Esophagus muscularis mucosa (tissue), 4 donors: ENCODE data around the gene DOCK8. TPM values are rescaled to one million over a fixed set of nuclear protein-coding genes. Genes with fewer than 3 reads are reported as not detected.

Experiments
- DNase-seq: peaks from one replicate; pipeline ENCODE4 v3.0.0-alpha.2; 2017; ENCODE audit errors: extremely low spot score
- H3K27ac ChIP-seq, 4 donors: fragments of 200-600 bp; sonication (generic); replicated peaks in 1 of 4; 1 replicate in 3 of 4; 2 replicates in 1 of 4; pipeline ENCODE4 v1.5.1; 2016 to 2019; ENCODE audit warnings: mild to moderate bottlenecking in 1 of 4
- H3K27me3 ChIP-seq, 4 donors: fragments of 200-600 bp; sonication (generic); one replicate each; pipeline versions ENCODE4 v1.5.1 to v1.6.0; 2016 to 2019
- H3K36me3 ChIP-seq, 4 donors: fragments of 200-600 bp; sonication (generic); one replicate each; pipeline ENCODE4 v1.5.1; 2016 to 2019
- H3K4me1 ChIP-seq, 4 donors: fragments of 200-600 bp; sonication (generic); one replicate each; pipeline ENCODE4 v1.5.1; 2016 to 2019
- H3K4me3 ChIP-seq, 4 donors: fragments of 200-600 bp; sonication (generic); 1 replicate in 2 of 4; 2 replicates in 2 of 4; pipeline ENCODE4 v1.5.1; 2016 to 2019; ENCODE audit warnings: mild to moderate bottlenecking in 4 of 4, moderate library complexity in 1 of 4
- H3K9me3 ChIP-seq, 4 donors: fragments of 200-600 bp; sonication (generic); 1 replicate in 3 of 4; 2 replicates in 1 of 4; pipeline ENCODE4 v1.5.1; 2016 to 2019
- CTCF ChIP-seq, 3 experiments: fragments of 200-600 bp in 2 of 3; fragments of 450-650 bp in 1 of 3; sonication (generic) in 2 of 3; IDR thresholded peaks; one replicate each; pipeline ENCODE4 v1.5.1; 2017 to 2019; ENCODE audit warnings: antibody characterized with exemption in 3 of 3, mild to moderate bottlenecking in 2 of 3, moderate library complexity in 1 of 3
- EP300 ChIP-seq: sonication (generic); formaldehyde crosslinking; IDR thresholded peaks from one replicate; pipeline ENCODE4 v1.6.1; 2017; ENCODE audit warnings: antibody characterized with exemption
- POLR2A ChIP-seq: fragments of 450-650 bp; IDR thresholded peaks from one replicate; pipeline ENCODE4 v1.6.1; 2017; ENCODE audit warnings: antibody characterized with exemption, moderate library complexity, mild to moderate bottlenecking, low read depth
- POLR2AphosphoS5 ChIP-seq, 2 donors: sonication (generic); formaldehyde crosslinking; IDR thresholded peaks; one replicate each; pipeline ENCODE4 v1.6.1; 2017; ENCODE audit warnings: antibody characterized with exemption in 2 of 2
- WGBS: methylation state at CpG from one replicate; pipeline ENCODE4 v1.1.5; 2018; 5-methylcytosine and 5-hydroxymethylcytosine counted together
- intact Hi-C: fragments of 100-400 bp; cut with DNase I; formaldehyde crosslinking; loops from one replicate; pipeline ENCODE4 v1.15.1; 2023
- total RNA-seq, 4 donors: library from RNA; depleted of rRNA; stranded (reverse); fragments of >200 nt; gene quantifications; one replicate each; pipeline versions ENCODE4 v1.1.0 to v1.2.1, GENCODE V29; 2016

DOCK8 gene
- total RNA-seq, 4 donors from 2014 or later: 45.1 to 72.8 (median 48.8) TPM

GRCh38 chr9:471320-471719, 256.7 kb downstream of the DOCK8 start:
- H3K4me3 ChIP-seq: peak overlapping the region in 1 of 4 donors; percentile 63
- DNase-seq: no peak
- TF ChIP-seq POLR2A (no peak), CTCF (IDR thresholded peaks at IDR 0.05) (no peak), EP300 (no peak), POLR2AphosphoS5 (IDR thresholded peaks at IDR 0.05) (no peak)
- WGBS: 91% methylated on average over 4 of the region's 4 CpGs
- peaks cover 10 to 25% (median 21%) of the 10 kb centered on the region in 4 donors for H3K4me1 ChIP-seq
- intact Hi-C loops: loop anchor here (10.0 kb wide), 1 partner anchor 333 kb away; no protein-coding TSS in a partner anchor
- H3K9me3 ChIP-seq: no peaks in the 10 kb centered on the region
- no peaks in the 10 kb centered on the region for H3K36me3 ChIP-seq
- no peaks in the 10 kb centered on the region for H3K27me3 ChIP-seq
- H3K27ac ChIP-seq: no peak overlapping the region

GRCh38 chr9:472479-473075, 257.9 kb downstream of the DOCK8 start:
- 89% methylated on average over 7 of the region's 7 CpGs for WGBS
- TF ChIP-seq POLR2AphosphoS5 (IDR thresholded peaks at IDR 0.05) (no peak), POLR2A (no peak), CTCF (IDR thresholded peaks at IDR 0.05) (no peak), EP300 (no peak)
- H3K27ac ChIP-seq: no peak overlapping the region
- H3K4me3 ChIP-seq: no peak overlapping the region
- H3K27me3 ChIP-seq: no peaks in the 10 kb centered on the region
- intact Hi-C loops: loop anchor here (10.0 kb wide), 1 partner anchor 332 kb away; no protein-coding TSS in a partner anchor
- H3K4me1 ChIP-seq: peaks cover 10 to 25% (median 21%) of the 10 kb centered on the region in 4 donors
- no peak for DNase-seq
- no peaks in the 10 kb centered on the region for H3K9me3 ChIP-seq
- no peaks in the 10 kb centered on the region for H3K36me3 ChIP-seq

GRCh38 chr9:477193-477592, 262.5 kb downstream of the DOCK8 start:
- no peaks in the 10 kb centered on the region for H3K36me3 ChIP-seq
- no peaks in the 10 kb centered on the region for H3K4me1 ChIP-seq
- intact Hi-C loops: loop anchor here (10.0 kb wide), 1 partner anchor 328 kb away; no protein-coding TSS in a partner anchor
- no peak overlapping the region for H3K4me3 ChIP-seq
- TF ChIP-seq POLR2AphosphoS5 (IDR thresholded peaks at IDR 0.05) (no peak), CTCF (IDR thresholded peaks at IDR 0.05) (no peak), POLR2A (no peak), EP300 (no peak)
- no peaks in the 10 kb centered on the region for H3K27me3 ChIP-seq
- no peak overlapping the region for H3K27ac ChIP-seq
- no peak for DNase-seq
- no peaks in the 10 kb centered on the region for H3K9me3 ChIP-seq

GRCh38 chr9:479304-479970, 264.8 kb downstream of the DOCK8 start:
- no peak overlapping the region for H3K27ac ChIP-seq
- TF ChIP-seq EP300 (no peak), POLR2A (no peak), POLR2AphosphoS5 (IDR thresholded peaks at IDR 0.05) (no peak), CTCF (IDR thresholded peaks at IDR 0.05) (no peak)
- H3K9me3 ChIP-seq: no peaks in the 10 kb centered on the region
- H3K27me3 ChIP-seq: no peaks in the 10 kb centered on the region
- H3K4me3 ChIP-seq: no peak overlapping the region
- no peak for DNase-seq
- no peaks in the 10 kb centered on the region for H3K4me1 ChIP-seq
- intact Hi-C loops: loop anchor here (10.0 kb wide), 1 partner anchor 325 kb away; no protein-coding TSS in a partner anchor
- WGBS: 71% methylated on average over 4 of the region's 4 CpGs
- H3K36me3 ChIP-seq: no peaks in the 10 kb centered on the region
